Psoas muscle (tissue), 8 donors: ENCODE data around the gene TENM3. TPM values are rescaled to one million over a fixed set of nuclear protein-coding genes. Genes with fewer than 3 reads are reported as not detected.

Experiments used
- ATAC-seq, 4 donors: fragments of 200-7000 bp; cut with Tn5 transposase; one replicate each; pipeline ENCODE4 v1.9.1; 2020; ENCODE audit warnings: moderate library complexity in 3 of 4, mild to moderate bottlenecking in 2 of 4
- DNase-seq, 2 donors: peaks; one replicate each; pipeline ENCODE4 v3.0.0-alpha.2; 2020
- H3K27ac ChIP-seq: fragments of 200-600 bp; one replicate; pipeline ENCODE4 v1.8.0; 2022
- H3K27me3 ChIP-seq, 3 donors: fragments of 200-600 bp in 1 of 3; one replicate each; pipeline versions ENCODE4 v1.6.1 to v1.8.0; 2013 to 2022; ENCODE audit warnings: low read length in 2 of 3, mild to moderate bottlenecking in 2 of 3, moderate library complexity in 1 of 3; ENCODE audit not compliant: insufficient read depth in 3 of 3
- H3K36me3 ChIP-seq, 2 donors: fragments of 200-600 bp in 1 of 2; one replicate each; pipeline versions ENCODE4 v1.6.1 to v1.8.0; 2013 to 2022; ENCODE audit warnings: low read depth in 1 of 2, mild to moderate bottlenecking in 1 of 2, moderate library complexity in 1 of 2; ENCODE audit not compliant: insufficient read depth in 1 of 2
- H3K4me1 ChIP-seq: fragments of 200-600 bp; one replicate; pipeline ENCODE4 v1.8.0; 2022
- H3K4me3 ChIP-seq: fragments of 200-600 bp; one replicate; pipeline ENCODE4 v1.8.0; 2022; ENCODE audit warnings: mild to moderate bottlenecking
- H3K9me3 ChIP-seq: fragments of 200-600 bp; one replicate; pipeline ENCODE4 v1.8.0; 2022
- CTCF ChIP-seq: fragments of 200-600 bp; IDR thresholded peaks from one replicate; pipeline ENCODE4 v1.8.0; 2022; ENCODE audit warnings: antibody characterized with exemption
- WGBS, 3 donors: extraction: QIAGEN DNeasy Blood & Tissue Kit; methylation state at CpG; one replicate each; pipeline versions ENCODE4 v1.1.6 to v1.1.7; 2013; 5-methylcytosine and 5-hydroxymethylcytosine counted together
- intact Hi-C, 2 donors: fragments of 100-400 bp; cut with DNase I; formaldehyde crosslinking; loops; one replicate each; pipeline versions ENCODE4 v1.11.0 to v1.14.2; 2022
- polyA plus RNA-seq, 3 donors: library from polyadenylated mRNA; stranded (reverse); fragments of 200-250 nt; gene quantifications; one replicate each; pipeline ENCODE4 v1.2.3, GENCODE V29; 2013
- total RNA-seq, 4 donors: library from RNA; stranded (reverse); fragmentation: NEBNext Ultra II Directional in 2 of 4; extraction: Animal tissue kit (Norgen Biotek cat#: 25700) in 2 of 4; gene quantifications; one replicate each; pipeline versions ENCODE4 v1.2.1 to v1.2.4, GENCODE V29; 2021 to 2023
- donor health status: healthy with polysubstance abuse.
- donor health status: DM: no; HTN: no; CAD: no; lungs with moderate emphysema.
- donor health status: Bipolar disorder and iron deficiency.
- donor health status: healthy.
- donor health status: DM: yes; HTN: yes; CAD: no.
- donor health status: DM: no; HTN: no; CAD: no.
- donor health status: DM: no; HTN: no; CAD: no.
- donor health status: DM: yes; HTN: yes; CAD: no.

TENM3 gene
- total and polyA plus RNA-seq, 7 donors = 0.48 to 11.6 (median 5.3) TPM

- intact Hi-C loops = loop anchor here in 1 of 2 donors (10.0 kb wide), 2 partner anchors 1495 to 1655 kb away; no protein-coding TSS in a partner anchor
- Histone ChIP-seq H3K27me3 (no peaks in the 10 kb centered on the region), H3K4me1 (no peaks in the 10 kb centered on the region), H3K36me3 (peaks cover 0 to 6% of the 10 kb centered on the region in 2 donors), H3K9me3 (no peaks in the 10 kb centered on the region), H3K27ac (no peak overlapping the region), H3K4me3 (no peak overlapping the region)
- DNase-seq (no peak), ATAC-seq (no peak)
- TF ChIP-seq CTCF = no peak
- WGBS, 3 donors = 95 to 96% (median 95%) methylated on average over 84 to 85 of the region's 85 CpGs
Observed at GRCh38 chr4:182799515-182800215, 556.5 kb downstream of the TENM3 start.

DNA sequence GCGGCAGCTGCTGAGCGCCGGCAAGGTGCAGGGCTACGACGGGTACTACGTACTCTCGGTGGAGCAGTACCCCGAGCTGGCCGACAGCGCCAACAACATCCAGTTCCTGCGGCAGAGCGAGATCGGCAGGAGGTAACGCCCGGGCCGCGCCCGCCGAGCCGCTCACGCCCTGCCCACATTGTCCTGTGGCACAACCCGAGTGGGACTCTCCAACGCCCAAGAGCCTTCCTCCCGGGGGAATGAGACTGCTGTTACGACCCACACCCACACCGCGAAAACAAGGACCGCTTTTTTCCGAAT is 557.0 kb downstream of the TENM3 start:
- Histone ChIP-seq H3K4me1 (no peaks in the 10 kb centered on the region), H3K36me3 (peaks cover 0 to 6% of the 10 kb centered on the region in 2 donors), H3K9me3 (no peaks in the 10 kb centered on the region), H3K4me3 (no peak overlapping the region), H3K27me3 (no peaks in the 10 kb centered on the region), H3K27ac (no peak overlapping the region)
- WGBS, 3 donors = 88 to 91% (median 91%) methylated on average over 27 to 29 of the region's 29 CpGs
- intact Hi-C loops = loop anchor here in 1 of 2 donors (10.0 kb wide), 2 partner anchors 1495 to 1655 kb away; no protein-coding TSS in a partner anchor
- ATAC-seq = no peak
- no peak for DNase-seq
- TF ChIP-seq CTCF = no peak

- Histone ChIP-seq H3K9me3 (no peaks in the 10 kb centered on the region), H3K36me3 (peaks cover 0 to 6% of the 10 kb centered on the region in 2 donors), H3K4me1 (no peaks in the 10 kb centered on the region), H3K27me3 (no peaks in the 10 kb centered on the region), H3K4me3 (no peak overlapping the region), H3K27ac (no peak overlapping the region)
- ATAC-seq (no peak), DNase-seq (no peak)
- intact Hi-C loops = loop anchor here in 1 of 2 donors (10.0 kb wide), 2 partner anchors 1497 to 1657 kb away; no protein-coding TSS in a partner anchor
- no peak for TF ChIP-seq CTCF
- 65 to 79% (median 69%) methylated on average over 15 of the region's 15 CpGs for WGBS, 3 donors
Observed at GRCh38 chr4:182801636-182802035, 558.4 kb downstream of the TENM3 start.

DNA sequence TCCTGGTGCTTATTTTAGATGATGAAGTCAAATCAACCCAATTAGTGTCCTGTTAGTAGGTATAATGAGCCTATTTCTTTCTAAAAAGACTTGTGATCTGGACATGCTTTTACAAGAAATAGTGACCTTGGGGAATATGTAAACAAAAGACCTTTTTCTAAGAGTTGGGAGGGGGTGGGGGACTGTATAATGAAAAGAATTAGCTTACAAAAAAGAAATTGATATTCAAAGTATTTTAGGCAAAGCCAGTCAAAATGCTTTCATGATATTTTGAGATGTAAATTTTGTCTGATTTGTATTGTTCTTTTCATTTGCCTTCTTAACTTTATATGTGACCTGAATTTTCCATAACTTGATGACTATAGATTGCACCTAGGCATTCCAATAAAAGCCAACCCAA is 559.4 kb downstream of the TENM3 start:
- ATAC-seq = no peak
- no peak overlapping the region for H3K4me3 ChIP-seq
- H3K4me1 ChIP-seq = no peaks in the 10 kb centered on the region
- no peak for DNase-seq
- peaks cover 0 to 6% of the 10 kb centered on the region in 2 donors for H3K36me3 ChIP-seq
- H3K27ac ChIP-seq = no peak overlapping the region
- H3K9me3 ChIP-seq = no peaks in the 10 kb centered on the region
- no peak for TF ChIP-seq CTCF
- no peaks in the 10 kb centered on the region for H3K27me3 ChIP-seq
- intact Hi-C loops = loop anchor here in 1 of 2 donors (10.0 kb wide), 2 partner anchors 1498 to 1658 kb away; no protein-coding TSS in a partner anchor
